Measurements from ENCODE around the gene AUTS2. TPM values are rescaled to one million over a fixed set of nuclear protein-coding genes. Genes with fewer than 3 reads are reported as not detected.

The AUTS2 gene
- total RNA-seq, 1 experiment from 2014 or later, result 256 TPM

- Histone ChIP-seq H3K4me1 (ENCODE audit: insufficient read depth, low read length) (peaks cover 6% of the 10 kb centered on the region; the same call in 1 of the 2 replicates), H2AK5ac (ENCODE audit: insufficient read length, low read length) (no peak overlapping the region), H4K91ac (ENCODE audit: insufficient read length, low read depth, low read length) (no peak overlapping the region), H3K23ac (ENCODE audit: insufficient read length, low read depth, low read length) (no peak overlapping the region), H3K9me3 (ENCODE audit: control insufficient read depth, low read depth, low read length) (no peaks in the 10 kb centered on the region), H3K79me1 (ENCODE audit: insufficient read depth, low read depth, low read length, poor library complexity, severe bottlenecking) (no peaks in the 10 kb centered on the region), H3K79me2 (ENCODE audit: insufficient read depth, low read length) (no peaks in the 10 kb centered on the region; the same call in 1 of the 2 replicates), H3K9ac (ENCODE audit: extremely low read depth, insufficient read length, low read length) (no peak overlapping the region), H3K27me3 (ENCODE audit: insufficient read depth, low read length) (no peaks in the 10 kb centered on the region), H3K4ac (ENCODE audit: low read depth, low read length) (no peak overlapping the region), H2BK120ac (ENCODE audit: low read depth, low read length, poor library complexity, severe bottlenecking) (no peak overlapping the region), H3K56ac (ENCODE audit: insufficient read length, low read depth, low read length) (no peak overlapping the region), H4K5ac (ENCODE audit: insufficient read length, low read depth, low read length) (no peak overlapping the region), H2BK20ac (ENCODE audit: low read depth, low read length, poor library complexity, severe bottlenecking) (no peak overlapping the region), H3K27ac (ENCODE audit: insufficient read length, low read depth, low read length) (no peak overlapping the region), H3K23me2 (ENCODE audit: insufficient read length, low read depth, low read length, poor library complexity, severe bottlenecking) (no peaks in the 10 kb centered on the region), H3K18ac (ENCODE audit: insufficient read length, low read depth, low read length) (no peak overlapping the region), H2AFZ (ENCODE audit: low read length) (no peak overlapping the region), H2BK15ac (ENCODE audit: low read depth, low read length) (no peak overlapping the region), H2BK12ac (ENCODE audit: insufficient read length, low read depth, low read length) (no peak overlapping the region), H2BK5ac (ENCODE audit: insufficient read length, low read length) (no peak overlapping the region), H3K14ac (ENCODE audit: insufficient read depth, low read length) (no peak overlapping the region), H4K20me1 (ENCODE audit: control insufficient read depth, insufficient read depth, insufficient read length) (no peaks in the 10 kb centered on the region), H4K8ac (replicated peaks; ENCODE audit: insufficient read length, low read depth, low read length) (no peak overlapping the region), H3K4me2 (ENCODE audit: insufficient read depth, insufficient read length, low read length) (no peak overlapping the region), H3T11ph (ENCODE audit: low read length) (no peak overlapping the region)
- TF ChIP-seq, protein P1, sequence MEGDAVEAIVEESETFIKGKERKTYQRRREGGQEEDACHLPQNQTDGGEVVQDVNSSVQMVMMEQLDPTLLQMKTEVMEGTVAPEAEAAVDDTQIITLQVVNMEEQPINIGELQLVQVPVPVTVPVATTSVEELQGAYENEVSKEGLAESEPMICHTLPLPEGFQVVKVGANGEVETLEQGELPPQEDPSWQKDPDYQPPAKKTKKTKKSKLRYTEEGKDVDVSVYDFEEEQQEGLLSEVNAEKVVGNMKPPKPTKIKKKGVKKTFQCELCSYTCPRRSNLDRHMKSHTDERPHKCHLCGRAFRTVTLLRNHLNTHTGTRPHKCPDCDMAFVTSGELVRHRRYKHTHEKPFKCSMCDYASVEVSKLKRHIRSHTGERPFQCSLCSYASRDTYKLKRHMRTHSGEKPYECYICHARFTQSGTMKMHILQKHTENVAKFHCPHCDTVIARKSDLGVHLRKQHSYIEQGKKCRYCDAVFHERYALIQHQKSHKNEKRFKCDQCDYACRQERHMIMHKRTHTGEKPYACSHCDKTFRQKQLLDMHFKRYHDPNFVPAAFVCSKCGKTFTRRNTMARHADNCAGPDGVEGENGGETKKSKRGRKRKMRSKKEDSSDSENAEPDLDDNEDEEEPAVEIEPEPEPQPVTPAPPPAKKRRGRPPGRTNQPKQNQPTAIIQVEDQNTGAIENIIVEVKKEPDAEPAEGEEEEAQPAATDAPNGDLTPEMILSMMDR (conservative IDR thresholded peaks at IDR 0.05), result no peak
- Mint-ChIP-seq H3K36me3 (ENCODE audit: insufficient read depth in 1 of 3, low read depth in 3 of 3) (no peaks in the 10 kb centered on the region), H3K9me3 (peaks cover 0 to 5% of the 10 kb centered on the region in 2 experiments; a peak in 1 of 5 replicates), H3K27me3 (ENCODE audit: low read depth) (peaks cover 11% of the 10 kb centered on the region; the same call in 1 of the 2 replicates), H3K27ac (no peak overlapping the region), H3K4me3 (no peak overlapping the region), H3K4me1 (peaks cover 36 to 42% of the 10 kb centered on the region in 2 experiments)
- WGBS (ENCODE audit: extremely low coverage, insufficient read length, low lambda C conversion rate), result no CpG with 5 or more reads among the region's 6 CpGs
- DNase-seq, result no peak
These were observed 981.3 kb downstream of the AUTS2 start for GRCh38 chr7:70579397-70580097.

Data from H9 (cell line).